Bronchial epithelial cell (primary cell): ENCODE measurements around the gene DIDO1. TPM values are rescaled to one million over a fixed set of nuclear protein-coding genes. Genes with fewer than 3 reads are reported as not detected.

Experiments used
- DNase-seq: peaks from one replicate; pipeline ENCODE4 v3.0.0-alpha.2; 2010; ENCODE audit warnings: low read depth
- FAIRE-seq: peaks from 2 replicates; lab custom pipeline; 2011; peaks lifted over from hg19 to GRCh38; lab: Jason Lieb, UNC
- H3K27me3 ChIP-seq: 2 replicates; pipeline ENCODE4 v1.5.1; 2011; ENCODE audit warnings: low read length; ENCODE audit not compliant: control insufficient read depth, insufficient read depth
- H3K36me3 ChIP-seq: 2 replicates; pipeline ENCODE4 v1.5.1; 2011; ENCODE audit warnings: low read length; ENCODE audit not compliant: control insufficient read depth, insufficient read depth
- H3K4me3 ChIP-seq: 2 replicates; pipeline ENCODE4 v1.5.1; 2011; ENCODE audit warnings: mild to moderate bottlenecking, low read depth, low read length, control low read depth
- total RNA-seq: library from RNA; depleted of rRNA; stranded (reverse); fragments of >200 nt; gene quantifications from 2 replicates; pipeline ENCODE4 v1.2.1, GENCODE V29; 2014
- TF ChIP-seq, protein P1 (sequence below): IDR thresholded peaks from 2 replicates; pipeline ENCODE4 v1.5.1; 2011; ENCODE audit warnings: mild to moderate bottlenecking, moderate library complexity, low read length, control low read depth, inconsistent platforms; ENCODE audit not compliant: insufficient read depth, severe bottlenecking

The DIDO1 gene
- total RNA-seq, 1 donor from 2014 or later: 26.9 TPM

DNA sequence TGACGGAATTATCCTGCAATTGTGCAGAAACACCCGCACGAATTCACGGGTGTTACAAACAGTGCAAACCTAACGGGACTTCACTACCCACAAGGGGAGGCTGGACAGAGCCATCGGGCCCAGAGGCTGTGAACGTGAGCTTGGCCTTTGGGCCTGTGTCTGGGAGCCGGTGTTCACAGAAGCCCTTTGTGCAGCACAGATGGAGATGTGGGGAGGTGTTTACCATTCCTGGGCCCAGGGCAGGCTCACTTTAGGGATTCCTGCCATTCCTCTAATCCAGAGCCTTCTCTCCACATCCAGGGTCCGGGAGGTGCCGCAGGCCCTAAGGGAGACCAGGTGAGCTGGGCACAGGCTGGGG, 94.5 kb downstream of the DIDO1 start:
- DNase-seq (no peak), FAIRE-seq (no peak)
- H3K27me3 ChIP-seq: no peaks in the 10 kb centered on the region
- no peak overlapping the region for H3K4me3 ChIP-seq
- no peaks in the 10 kb centered on the region for H3K36me3 ChIP-seq
- TF ChIP-seq, protein P1, sequence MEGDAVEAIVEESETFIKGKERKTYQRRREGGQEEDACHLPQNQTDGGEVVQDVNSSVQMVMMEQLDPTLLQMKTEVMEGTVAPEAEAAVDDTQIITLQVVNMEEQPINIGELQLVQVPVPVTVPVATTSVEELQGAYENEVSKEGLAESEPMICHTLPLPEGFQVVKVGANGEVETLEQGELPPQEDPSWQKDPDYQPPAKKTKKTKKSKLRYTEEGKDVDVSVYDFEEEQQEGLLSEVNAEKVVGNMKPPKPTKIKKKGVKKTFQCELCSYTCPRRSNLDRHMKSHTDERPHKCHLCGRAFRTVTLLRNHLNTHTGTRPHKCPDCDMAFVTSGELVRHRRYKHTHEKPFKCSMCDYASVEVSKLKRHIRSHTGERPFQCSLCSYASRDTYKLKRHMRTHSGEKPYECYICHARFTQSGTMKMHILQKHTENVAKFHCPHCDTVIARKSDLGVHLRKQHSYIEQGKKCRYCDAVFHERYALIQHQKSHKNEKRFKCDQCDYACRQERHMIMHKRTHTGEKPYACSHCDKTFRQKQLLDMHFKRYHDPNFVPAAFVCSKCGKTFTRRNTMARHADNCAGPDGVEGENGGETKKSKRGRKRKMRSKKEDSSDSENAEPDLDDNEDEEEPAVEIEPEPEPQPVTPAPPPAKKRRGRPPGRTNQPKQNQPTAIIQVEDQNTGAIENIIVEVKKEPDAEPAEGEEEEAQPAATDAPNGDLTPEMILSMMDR: no peak

DNA sequence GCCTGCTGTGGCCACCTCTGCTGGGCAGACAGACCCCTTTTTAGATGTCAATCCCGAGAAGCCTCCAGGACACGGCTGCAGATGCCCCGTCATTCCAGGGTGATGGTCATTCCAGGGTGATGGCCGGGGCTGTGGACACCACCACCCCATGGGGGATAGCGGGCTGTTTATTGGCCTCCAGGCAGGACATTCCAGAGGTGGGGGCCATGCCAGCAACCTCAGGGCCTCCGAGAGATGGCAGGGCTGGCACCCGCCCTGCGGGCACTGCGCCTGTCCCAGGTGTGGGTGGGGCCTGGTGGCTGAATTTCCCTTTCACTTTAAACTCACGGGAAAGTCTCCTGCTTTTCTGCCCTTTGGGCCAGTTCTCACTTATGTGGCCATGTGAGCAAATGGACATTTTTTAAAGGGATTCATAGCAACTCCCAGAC, 94.9 kb downstream of the DIDO1 start:
- H3K36me3 ChIP-seq: no peaks in the 10 kb centered on the region
- TF ChIP-seq, protein P1: no peak
- H3K4me3 ChIP-seq: no peak overlapping the region
- H3K27me3 ChIP-seq: no peaks in the 10 kb centered on the region
- DNase-seq (no peak), FAIRE-seq (no peak)

DNA sequence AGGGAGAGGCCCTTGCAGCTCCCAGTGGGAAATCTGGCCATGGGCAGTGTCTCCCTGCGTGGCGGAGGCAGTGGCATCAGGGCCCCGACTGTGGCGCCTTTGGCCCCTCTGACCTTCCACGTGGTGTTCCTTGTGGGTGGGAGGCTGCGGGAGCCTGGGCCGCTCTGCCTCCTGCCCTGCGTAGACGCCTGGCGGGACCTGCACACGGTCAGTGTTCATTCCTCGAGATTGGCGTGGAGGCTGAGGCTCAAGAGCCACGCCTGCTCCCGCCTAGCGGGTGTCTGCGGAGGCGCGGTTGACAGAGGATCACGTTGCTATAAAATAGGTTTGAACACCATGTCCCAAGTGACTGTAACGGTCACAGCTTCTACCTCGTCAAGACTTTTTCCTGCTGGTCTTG, 95.5 kb downstream of the DIDO1 start:
- DNase-seq (no peak), FAIRE-seq (no peak)
- TF ChIP-seq, protein P1: no peak
- H3K4me3 ChIP-seq: no peak overlapping the region
- no peaks in the 10 kb centered on the region for H3K27me3 ChIP-seq
- H3K36me3 ChIP-seq: no peaks in the 10 kb centered on the region

DNA sequence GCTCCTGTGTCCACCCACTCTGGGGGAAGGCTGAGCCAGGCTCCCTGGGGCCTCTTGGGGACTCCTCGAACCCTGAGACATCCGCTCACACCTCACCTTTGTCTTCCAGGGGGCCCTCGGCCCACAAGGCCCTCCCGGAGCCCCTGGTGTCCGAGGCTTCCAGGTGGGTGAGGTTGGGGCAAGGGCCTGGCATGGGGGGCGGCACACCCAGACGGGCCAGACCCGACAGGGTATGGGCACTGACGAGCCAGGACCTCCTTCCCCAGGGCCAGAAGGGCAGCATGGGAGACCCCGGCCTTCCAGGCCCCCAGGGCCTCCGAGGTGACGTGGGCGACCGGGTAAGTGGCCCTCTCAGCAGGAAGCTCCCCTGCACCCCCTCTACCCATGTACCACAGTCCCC, 96.1 kb downstream of the DIDO1 start:
- DNase-seq (no peak), FAIRE-seq (no peak)
- Histone ChIP-seq H3K27me3 (no peaks in the 10 kb centered on the region), H3K36me3 (no peaks in the 10 kb centered on the region), H3K4me3 (no peak overlapping the region)
- TF ChIP-seq, protein P1: no peak

DNA sequence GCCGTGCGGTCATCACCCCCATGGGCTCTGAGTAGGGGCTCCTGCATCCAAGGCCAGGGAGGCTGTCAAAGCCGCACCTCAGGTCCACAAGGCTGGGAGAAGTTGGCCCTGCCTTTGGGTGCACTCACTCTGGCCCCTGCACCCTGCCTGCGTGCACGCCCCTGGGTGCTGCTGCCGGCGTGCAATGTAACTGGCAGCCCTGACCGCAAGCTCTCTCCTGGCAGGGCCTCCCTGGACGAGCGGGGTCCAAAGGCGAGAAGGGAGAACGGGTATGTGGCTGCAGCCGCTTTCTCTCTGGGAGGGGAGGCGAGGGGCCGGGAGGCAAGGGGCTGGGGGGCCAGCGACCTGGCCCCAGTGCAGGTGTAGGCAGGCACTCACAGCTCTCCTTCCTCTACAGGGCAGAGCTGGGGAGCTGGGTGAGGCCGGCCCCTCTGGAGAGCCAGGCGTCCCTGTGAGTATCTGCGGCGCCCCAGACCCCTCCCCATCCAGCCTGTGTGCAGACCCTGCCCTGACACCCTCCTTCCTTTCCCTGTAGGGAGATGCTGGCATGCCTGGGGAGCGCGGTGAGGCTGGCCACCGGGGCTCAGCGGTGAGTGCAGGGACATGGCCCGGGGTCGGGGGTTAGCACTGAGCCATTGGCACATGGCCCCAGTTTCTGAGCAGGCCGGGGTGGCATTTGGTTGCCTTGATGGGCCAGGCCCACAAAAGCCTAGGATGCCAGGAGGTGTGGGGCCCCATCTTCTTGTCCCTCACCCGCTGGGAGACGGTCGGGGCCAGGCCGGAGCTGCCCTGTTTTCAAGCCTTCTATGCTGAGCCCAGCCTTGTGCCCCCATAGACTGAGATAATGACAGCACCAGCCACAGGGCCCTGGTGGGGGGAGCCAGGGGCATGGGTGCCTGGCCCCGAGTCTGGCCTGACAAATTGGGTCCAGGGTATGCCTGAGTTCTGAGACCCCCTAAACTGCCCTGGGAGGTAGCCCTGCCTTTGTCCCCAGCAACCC, 96.8 kb downstream of the DIDO1 start:
- TF ChIP-seq, protein P1: no peak
- no peaks in the 10 kb centered on the region for H3K27me3 ChIP-seq
- H3K4me3 ChIP-seq: no peak overlapping the region
- no peak for DNase-seq
- no peaks in the 10 kb centered on the region for H3K36me3 ChIP-seq
- FAIRE-seq: no peak
